ENCODE results near the gene SERTAD2.

Gene SERTAD2

GRCh38 chr2:64663402-64663801 is 9.7 kb upstream of the SERTAD2 start:
- no peak for DNase-seq (ENCODE audit: low read depth)
- TF ChIP-seq MYC (IDR thresholded peaks at IDR 0.05; ENCODE audit: low read depth, low read length) (no peak), CTCF (IDR thresholded peaks at IDR 0.05; ENCODE audit: low read depth, low read length) (no peak), POLR2A (IDR thresholded peaks at IDR 0.05; ENCODE audit: extremely low read depth, insufficient read length) (no peak)

GRCh38 chr2:64661741-64662169 is 8.0 kb upstream of the SERTAD2 start:
- TF ChIP-seq CTCF (IDR thresholded peaks at IDR 0.05; ENCODE audit: low read depth, low read length) (peak; percentile 7), MYC (IDR thresholded peaks at IDR 0.05; ENCODE audit: low read depth, low read length) (no peak)
- peak; percentile 74 for DNase-seq (ENCODE audit: low read depth)
- H3K4me3 ChIP-seq (ENCODE audit: low read depth, low read length): no peak overlapping the region

More at GRCh38 chr2:64663402-64663801, 9.7 kb upstream of the SERTAD2 start:
- H3K4me3 ChIP-seq (ENCODE audit: low read depth, low read length): no peak overlapping the region

GRCh38 chr2:64659252-64659651 is 5.5 kb upstream of the SERTAD2 start:
- TF ChIP-seq POLR2A (IDR thresholded peaks at IDR 0.05; ENCODE audit: extremely low read depth, insufficient read length): no peak
- TF ChIP-seq CTCF (IDR thresholded peaks at IDR 0.05; ENCODE audit: low read depth, low read length): no peak
- no peak for TF ChIP-seq MAX (IDR thresholded peaks at IDR 0.05; ENCODE audit: low read depth, low read length)
- no peak for TF ChIP-seq MYC (IDR thresholded peaks at IDR 0.05; ENCODE audit: low read depth, low read length)
- no peak overlapping the region for H3K4me3 ChIP-seq (ENCODE audit: low read depth, low read length)
- no peak for DNase-seq (ENCODE audit: low read depth)

GRCh38 chr2:64658269-64658668 is 4.6 kb upstream of the SERTAD2 start:
- TF ChIP-seq MYC (IDR thresholded peaks at IDR 0.05; ENCODE audit: low read depth, low read length): no peak
- TF ChIP-seq POLR2A (IDR thresholded peaks at IDR 0.05; ENCODE audit: extremely low read depth, insufficient read length): no peak
- no peak for TF ChIP-seq CTCF (IDR thresholded peaks at IDR 0.05; ENCODE audit: low read depth, low read length)
- no peak for TF ChIP-seq MAX (IDR thresholded peaks at IDR 0.05; ENCODE audit: low read depth, low read length)
- DNase-seq (ENCODE audit: low read depth): peak; percentile 57
- no peak overlapping the region for H3K4me3 ChIP-seq (ENCODE audit: low read depth, low read length)

- no peak overlapping the region for H3K4me3 ChIP-seq (ENCODE audit: low read depth, low read length)
- peak; percentile 79 for DNase-seq (ENCODE audit: low read depth)
- TF ChIP-seq MYC (IDR thresholded peaks at IDR 0.05; ENCODE audit: low read depth, low read length) (no peak), CTCF (IDR thresholded peaks at IDR 0.05; ENCODE audit: low read depth, low read length) (no peak), POLR2A (IDR thresholded peaks at IDR 0.05; ENCODE audit: extremely low read depth, insufficient read length) (no peak), MAX (IDR thresholded peaks at IDR 0.05; ENCODE audit: low read depth, low read length) (no peak)
Observed at GRCh38 chr2:64657411-64657810, 3.7 kb upstream of the SERTAD2 start.

- TF ChIP-seq MAX (IDR thresholded peaks at IDR 0.05; ENCODE audit: low read depth, low read length): no peak
- no peak for DNase-seq (ENCODE audit: low read depth)
Observed at GRCh38 chr2:64656379-64656778, 2.7 kb upstream of the SERTAD2 start.

More at GRCh38 chr2:64656379-64656778, 2.7 kb upstream of the SERTAD2 start:
- no peak overlapping the region for H3K4me3 ChIP-seq (ENCODE audit: low read depth, low read length)
